ENCODE measurements around the gene ABT1.
A peak's percentile ranks its signal among the peaks of the same experiment; 100 is the strongest.

Gene ABT1

GRCh38 chr6:26556263-26557070 lies 40.3 kb upstream of the ABT1 start:
- Histone ChIP-seq H3K4me1 (ENCODE audit: control insufficient read depth, insufficient read depth, low read length) (peaks cover 8% of the 10 kb centered on the region), H3K9me3 (replicated peaks; ENCODE audit: low read length) (no peaks in the 10 kb centered on the region), H3K4me3 (ENCODE audit: low read length) (no peak overlapping the region), H3K27me3 (ENCODE audit: control insufficient read depth, insufficient read depth, low read length) (no peaks in the 10 kb centered on the region), H3K9ac (ENCODE audit: low read depth, low read length) (no peak overlapping the region), H3K4me2 (ENCODE audit: low read length) (peak overlapping the region; percentile 80), H3K36me3 (ENCODE audit: insufficient read depth, low read length) (no peaks in the 10 kb centered on the region)

GRCh38 chr6:26561533-26562466 lies 35.0 kb upstream of the ABT1 start:
- Histone ChIP-seq H3K4me2 (ENCODE audit: low read length) (no peak overlapping the region), H3K4me1 (ENCODE audit: control insufficient read depth, insufficient read depth, low read length) (no peaks in the 10 kb centered on the region), H3K27me3 (ENCODE audit: control insufficient read depth, insufficient read depth, low read length) (no peaks in the 10 kb centered on the region), H3K9me3 (replicated peaks; ENCODE audit: low read length) (no peaks in the 10 kb centered on the region), H3K36me3 (ENCODE audit: insufficient read depth, low read length) (no peaks in the 10 kb centered on the region), H3K4me3 (ENCODE audit: low read length) (no peak overlapping the region), H3K9ac (ENCODE audit: low read depth, low read length) (no peak overlapping the region)

GRCh38 chr6:26563488-26563887 lies 33.3 kb upstream of the ABT1 start:
- H3K27me3 ChIP-seq (ENCODE audit: control insufficient read depth, insufficient read depth, low read length) = no peaks in the 10 kb centered on the region
- H3K4me3 ChIP-seq (ENCODE audit: low read length) = no peak overlapping the region
- H3K36me3 ChIP-seq (ENCODE audit: insufficient read depth, low read length) = no peaks in the 10 kb centered on the region
- H3K9me3 ChIP-seq (replicated peaks; ENCODE audit: low read length) = no peaks in the 10 kb centered on the region
- H3K4me2 ChIP-seq (ENCODE audit: low read length) = no peak overlapping the region
- no peaks in the 10 kb centered on the region for H3K4me1 ChIP-seq (ENCODE audit: control insufficient read depth, insufficient read depth, low read length)
- H3K9ac ChIP-seq (ENCODE audit: low read depth, low read length) = no peak overlapping the region

GRCh38 chr6:26568601-26569432 lies 27.9 kb upstream of the ABT1 start:
- no peaks in the 10 kb centered on the region for H3K36me3 ChIP-seq (ENCODE audit: insufficient read depth, low read length)
- peaks cover 5% of the 10 kb centered on the region for H3K4me1 ChIP-seq (ENCODE audit: control insufficient read depth, insufficient read depth, low read length)
- H3K9ac ChIP-seq (ENCODE audit: low read depth, low read length) = peak overlapping the region; percentile 67
- H3K4me2 ChIP-seq (ENCODE audit: low read length) = peak overlapping the region; percentile 87
- no peaks in the 10 kb centered on the region for H3K27me3 ChIP-seq (ENCODE audit: control insufficient read depth, insufficient read depth, low read length)
- peak overlapping the region; percentile 74 for H3K4me3 ChIP-seq (ENCODE audit: low read length)
- no peaks in the 10 kb centered on the region for H3K9me3 ChIP-seq (replicated peaks; ENCODE audit: low read length)

- Histone ChIP-seq H3K9me3 (replicated peaks; ENCODE audit: low read length) (no peaks in the 10 kb centered on the region), H3K9ac (ENCODE audit: low read depth, low read length) (peak overlapping the region; percentile 51), H3K27me3 (ENCODE audit: control insufficient read depth, insufficient read depth, low read length) (no peaks in the 10 kb centered on the region), H3K36me3 (ENCODE audit: insufficient read depth, low read length) (no peaks in the 10 kb centered on the region), H3K4me3 (ENCODE audit: low read length) (peak overlapping the region; percentile 74), H3K4me1 (ENCODE audit: control insufficient read depth, insufficient read depth, low read length) (peaks cover 5% of the 10 kb centered on the region), H3K4me2 (ENCODE audit: low read length) (peak overlapping the region; percentile 87)
Observed at GRCh38 chr6:26569433-26569764, 27.4 kb upstream of the ABT1 start.

GRCh38 chr6:26570027-26570809 lies 26.5 kb upstream of the ABT1 start:
- Histone ChIP-seq H3K4me1 (ENCODE audit: control insufficient read depth, insufficient read depth, low read length) (peaks cover 5% of the 10 kb centered on the region), H3K9me3 (replicated peaks; ENCODE audit: low read length) (no peaks in the 10 kb centered on the region), H3K9ac (ENCODE audit: low read depth, low read length) (no peak overlapping the region), H3K4me3 (ENCODE audit: low read length) (no peak overlapping the region), H3K36me3 (ENCODE audit: insufficient read depth, low read length) (no peaks in the 10 kb centered on the region), H3K4me2 (ENCODE audit: low read length) (no peak overlapping the region), H3K27me3 (ENCODE audit: control insufficient read depth, insufficient read depth, low read length) (no peaks in the 10 kb centered on the region)

- peak overlapping the region; percentile 92 for H3K4me2 ChIP-seq (ENCODE audit: low read length)
- peak overlapping the region; percentile 81 for H3K9ac ChIP-seq (ENCODE audit: low read depth, low read length)
- no peaks in the 10 kb centered on the region for H3K36me3 ChIP-seq (ENCODE audit: insufficient read depth, low read length)
- H3K4me3 ChIP-seq (ENCODE audit: low read length) = peak overlapping the region; percentile 78
- H3K4me1 ChIP-seq (ENCODE audit: control insufficient read depth, insufficient read depth, low read length) = peaks cover 5% of the 10 kb centered on the region
- no peaks in the 10 kb centered on the region for H3K27me3 ChIP-seq (ENCODE audit: control insufficient read depth, insufficient read depth, low read length)
- H3K9me3 ChIP-seq (replicated peaks; ENCODE audit: low read length) = no peaks in the 10 kb centered on the region
Observed at GRCh38 chr6:26571592-26572296, 25.0 kb upstream of the ABT1 start.

- H3K9ac ChIP-seq (ENCODE audit: low read depth, low read length) = no peak overlapping the region
- no peaks in the 10 kb centered on the region for H3K36me3 ChIP-seq (ENCODE audit: insufficient read depth, low read length)
- H3K27me3 ChIP-seq (ENCODE audit: control insufficient read depth, insufficient read depth, low read length) = no peaks in the 10 kb centered on the region
- no peak overlapping the region for H3K4me3 ChIP-seq (ENCODE audit: low read length)
- H3K4me2 ChIP-seq (ENCODE audit: low read length) = no peak overlapping the region
- H3K9me3 ChIP-seq (replicated peaks; ENCODE audit: low read length) = no peaks in the 10 kb centered on the region
- H3K4me1 ChIP-seq (ENCODE audit: control insufficient read depth, insufficient read depth, low read length) = peaks cover 5% of the 10 kb centered on the region
Observed at GRCh38 chr6:26575494-26575939, 21.2 kb upstream of the ABT1 start.

- peaks cover 5% of the 10 kb centered on the region for H3K4me1 ChIP-seq (ENCODE audit: control insufficient read depth, insufficient read depth, low read length)
- no peak overlapping the region for H3K4me3 ChIP-seq (ENCODE audit: low read length)
- H3K4me2 ChIP-seq (ENCODE audit: low read length) = peak overlapping the region; percentile 88
- no peaks in the 10 kb centered on the region for H3K27me3 ChIP-seq (ENCODE audit: control insufficient read depth, insufficient read depth, low read length)
- H3K36me3 ChIP-seq (ENCODE audit: insufficient read depth, low read length) = no peaks in the 10 kb centered on the region
- no peak overlapping the region for H3K9ac ChIP-seq (ENCODE audit: low read depth, low read length)
- H3K9me3 ChIP-seq (replicated peaks; ENCODE audit: low read length) = no peaks in the 10 kb centered on the region
Observed at GRCh38 chr6:26576407-26576843, 20.3 kb upstream of the ABT1 start.

Data from skeletal muscle satellite cell (primary cell).